ENCODE results near the gene C13orf46. TPM values are rescaled to one million over a fixed set of nuclear protein-coding genes. Genes with fewer than 3 reads are reported as not detected.

Gene C13orf46
- polyA plus RNA-seq, 1 experiment = 0.65 TPM

DNA sequence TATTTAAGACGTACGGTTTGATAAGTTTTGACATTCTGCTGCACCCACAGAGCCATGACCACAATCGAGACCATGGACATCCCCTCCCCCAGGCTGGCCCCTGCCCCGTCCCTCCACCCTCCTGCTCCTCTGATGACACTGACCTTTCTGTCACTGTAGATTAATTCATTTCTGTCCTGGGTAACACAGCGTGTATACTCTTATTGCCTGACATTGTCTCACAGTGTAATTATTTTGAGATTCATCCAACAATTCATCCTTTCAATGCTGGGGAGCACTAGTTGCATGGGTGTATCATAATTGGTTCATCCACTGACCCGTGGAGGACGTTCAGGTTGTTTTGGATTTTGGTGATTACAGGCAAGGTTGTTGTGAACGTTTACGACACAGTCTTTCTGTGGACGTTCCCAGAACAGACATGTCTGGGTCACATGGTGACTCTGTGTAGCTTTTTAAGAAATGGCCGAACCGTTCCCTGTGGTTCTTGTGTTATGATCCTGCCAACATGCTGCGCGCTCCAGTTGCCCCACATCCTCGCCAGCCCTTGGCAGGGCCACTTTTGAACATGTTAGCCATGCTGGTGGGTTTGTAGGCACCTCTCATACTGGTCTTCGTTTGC, 41.9 kb downstream of the C13orf46 start:
- POLR2A ChIA-PET = no interaction called here
- CTCF ChIA-PET = interaction anchor here (0.6 to 1.9 kb wide), 3 partner anchors 15 to 115 kb away, joined by 3 to 10 read pairs (median 3); no protein-coding TSS in a partner anchor
- H3K36me3 ChIP-seq (ENCODE audit: control insufficient read depth, insufficient read depth, low read length) = no peaks in the 10 kb centered on the region
- no peak for DNase-seq (ENCODE audit: low read depth)
- H3K4me3 ChIP-seq (ENCODE audit: low read depth, low read length) = no peak overlapping the region
- no peaks in the 10 kb centered on the region for H3K27me3 ChIP-seq (ENCODE audit: control insufficient read depth, insufficient read depth, low read length)
- TF ChIP-seq CTCF (IDR thresholded peaks at IDR 0.05; ENCODE audit: insufficient read depth, low read depth, low read length) = no peak

GRCh38 chr13:113930671-113931637, 42.9 kb downstream of the C13orf46 start:
- ChIA-PET CTCF (no interaction called here), POLR2A (no interaction called here)
- Histone ChIP-seq H3K4me3 (ENCODE audit: low read depth, low read length) (no peak overlapping the region), H3K36me3 (ENCODE audit: control insufficient read depth, insufficient read depth, low read length) (no peaks in the 10 kb centered on the region), H3K27me3 (ENCODE audit: control insufficient read depth, insufficient read depth, low read length) (no peaks in the 10 kb centered on the region)
- no peak for TF ChIP-seq CTCF (IDR thresholded peaks at IDR 0.05; ENCODE audit: insufficient read depth, low read depth, low read length)
- DNase-seq (ENCODE audit: low read depth) = no peak

DNA sequence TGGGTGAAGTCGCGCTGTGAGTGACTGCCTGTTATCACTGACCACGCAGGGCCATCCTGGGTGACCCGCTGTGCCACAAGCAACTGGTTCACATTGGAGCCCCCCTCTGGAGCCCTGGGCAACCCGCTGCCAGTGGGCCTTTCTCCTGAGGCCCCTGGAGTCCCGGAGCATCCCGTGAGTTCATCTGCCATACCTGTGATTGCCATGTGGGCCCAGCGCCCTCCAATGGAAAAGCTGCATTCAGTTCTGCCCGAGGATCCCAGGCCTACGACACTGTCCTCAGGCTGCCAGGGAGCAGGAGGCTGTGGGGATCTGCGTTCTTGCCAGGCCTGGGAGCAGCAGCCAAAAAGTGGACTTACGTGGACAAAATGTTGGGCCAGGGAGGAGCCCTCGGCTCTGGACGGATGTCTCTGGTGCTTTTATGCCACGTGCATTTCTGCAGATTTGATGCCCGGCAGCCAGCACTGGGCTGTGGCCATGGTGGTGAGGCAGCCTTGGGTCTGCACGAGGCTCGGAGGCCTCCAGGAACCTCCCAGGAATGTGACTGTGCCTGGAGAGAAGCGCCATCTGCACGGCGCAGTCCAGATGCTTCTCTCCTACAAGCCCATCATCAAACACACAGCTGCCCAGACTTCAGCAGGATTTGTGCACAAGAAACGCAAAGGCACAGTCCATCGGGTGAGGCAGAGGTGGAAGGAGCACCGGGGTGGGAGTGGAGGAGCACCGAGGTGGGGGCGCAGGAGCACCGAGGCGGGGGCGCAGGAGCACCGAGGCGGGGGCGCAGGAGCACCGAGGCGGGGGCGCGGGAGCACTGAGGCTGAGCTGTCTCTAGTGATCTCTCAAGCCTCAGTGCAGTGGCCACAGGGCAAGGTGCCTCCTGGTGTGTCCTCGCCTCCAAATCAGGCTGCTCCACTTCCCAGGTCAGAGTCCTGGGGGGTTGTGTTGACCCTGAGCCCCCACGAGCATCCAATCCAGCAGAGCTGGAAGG, 44.0 kb downstream of the C13orf46 start:
- no peak for DNase-seq (ENCODE audit: low read depth)
- H3K4me3 ChIP-seq (ENCODE audit: low read depth, low read length) = no peak overlapping the region
- no peaks in the 10 kb centered on the region for H3K36me3 ChIP-seq (ENCODE audit: control insufficient read depth, insufficient read depth, low read length)
- ChIA-PET CTCF (interaction anchor here (0.8 to 0.9 kb wide), 2 partner anchors 16 to 17 kb away, joined by 3 to 5 read pairs; no protein-coding TSS in a partner anchor), POLR2A (no interaction called here)
- H3K27me3 ChIP-seq (ENCODE audit: control insufficient read depth, insufficient read depth, low read length) = no peaks in the 10 kb centered on the region
- TF ChIP-seq CTCF (IDR thresholded peaks at IDR 0.05; ENCODE audit: insufficient read depth, low read depth, low read length) = no peak

DNA sequence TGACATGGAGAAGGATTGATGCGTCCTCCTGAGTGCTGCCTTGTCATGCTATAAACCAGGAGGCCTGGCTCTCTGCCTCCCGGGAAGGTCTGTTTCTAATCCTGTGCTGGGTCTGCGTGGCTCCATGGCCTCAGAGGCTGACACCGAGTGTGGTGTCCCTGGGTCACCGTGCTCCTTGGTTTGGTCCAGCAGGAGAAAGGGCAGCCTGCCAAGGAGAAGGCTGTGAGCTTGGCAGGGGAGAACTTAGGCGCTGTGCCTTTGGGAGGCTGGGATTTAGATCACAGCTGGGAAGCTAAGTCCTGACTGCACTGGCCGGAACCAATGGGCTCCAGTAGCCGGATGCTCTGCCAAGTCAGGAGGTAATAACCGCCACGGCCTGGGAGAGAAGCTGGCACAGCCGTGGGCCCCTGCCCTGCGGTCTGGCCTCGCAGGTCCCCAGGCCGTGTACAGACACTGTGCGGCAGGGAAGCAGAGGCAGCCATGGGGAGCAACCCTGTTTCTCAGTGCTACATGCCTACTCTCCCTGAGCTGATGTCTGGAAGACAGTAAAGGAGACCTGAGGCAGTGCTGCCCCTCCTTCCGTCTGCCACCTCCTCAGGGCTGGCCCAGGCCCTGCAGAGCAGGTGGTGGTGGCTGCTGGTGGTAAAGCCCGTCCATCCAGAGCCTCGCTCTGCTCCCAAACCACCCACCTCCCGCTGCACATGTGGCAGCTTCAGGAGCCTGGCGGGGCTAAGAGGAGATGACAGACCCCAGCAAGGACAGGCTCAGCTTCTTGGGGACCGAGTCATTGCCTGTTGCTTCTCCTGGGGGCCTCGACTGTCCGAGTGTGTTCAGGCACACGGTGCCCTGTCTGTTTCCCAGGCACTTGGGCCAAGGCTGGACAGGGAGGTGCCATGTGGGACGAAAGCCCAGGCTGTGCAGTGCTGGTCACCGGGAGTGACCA, 44.9 kb downstream of the C13orf46 start:
- Histone ChIP-seq H3K4me3 (ENCODE audit: low read depth, low read length) (no peak overlapping the region), H3K27me3 (ENCODE audit: control insufficient read depth, insufficient read depth, low read length) (no peaks in the 10 kb centered on the region), H3K36me3 (ENCODE audit: control insufficient read depth, insufficient read depth, low read length) (no peaks in the 10 kb centered on the region)
- ChIA-PET CTCF (interaction anchor here (0.8 to 1.3 kb wide), 3 partner anchors 17 to 85 kb away, joined by 3 to 5 read pairs (median 3); no protein-coding TSS in a partner anchor), POLR2A (no interaction called here)
- no peak for TF ChIP-seq CTCF (IDR thresholded peaks at IDR 0.05; ENCODE audit: insufficient read depth, low read depth, low read length)
- DNase-seq (ENCODE audit: low read depth) = peak; percentile 70
